ENCODE data around the gene ARHGEF28. TPM values are rescaled to one million over a fixed set of nuclear protein-coding genes. Genes with fewer than 3 reads are reported as not detected.

ARHGEF28 gene
- total RNA-seq, 6 donors from 2014 or later, result 14.4 to 47.1 (median 24.4) TPM

- DNase-seq, result no peak
- Histone ChIP-seq H3K27me3 (no peaks in the 10 kb centered on the region), H3K36me3 (no peaks in the 10 kb centered on the region), H3K4me1 (no peaks in the 10 kb centered on the region), H3K9me3 (no peaks in the 10 kb centered on the region), H3K27ac (no peak overlapping the region), H3K4me3 (no peak overlapping the region)
- 90 to 97% methylated on average over 1 of the region's 1 CpG for WGBS, 2 donors
- ATAC-seq (ENCODE audit: low FRiP score in 2 of 2), result no peak
- TF ChIP-seq POLR2A (IDR thresholded peaks at IDR 0.05), result no peak
- TF ChIP-seq CTCF (IDR thresholded peaks at IDR 0.05), result no peak
- no peak for TF ChIP-seq EP300 (IDR thresholded peaks at IDR 0.05)
- TF ChIP-seq POLR2AphosphoS5 (IDR thresholded peaks at IDR 0.05), result no peak
Observed at GRCh38 chr5:73757416-73757815, 131.4 kb downstream of the ARHGEF28 start.

- no peaks in the 10 kb centered on the region for H3K4me1 ChIP-seq
- DNase-seq (no peak), ATAC-seq (ENCODE audit: low FRiP score in 2 of 2) (no peak)
- WGBS, 2 donors, result 24 to 59% methylated on average over 1 of the region's 1 CpG
- H3K36me3 ChIP-seq, result no peaks in the 10 kb centered on the region
- H3K9me3 ChIP-seq, result no peaks in the 10 kb centered on the region
- H3K27ac ChIP-seq, result no peak overlapping the region
- TF ChIP-seq EP300 (IDR thresholded peaks at IDR 0.05) (no peak), POLR2AphosphoS5 (IDR thresholded peaks at IDR 0.05) (no peak), POLR2A (IDR thresholded peaks at IDR 0.05) (no peak), CTCF (IDR thresholded peaks at IDR 0.05) (no peak)
- no peaks in the 10 kb centered on the region for H3K27me3 ChIP-seq
- H3K4me3 ChIP-seq, result no peak overlapping the region
Observed at GRCh38 chr5:73759771-73760170, 133.8 kb downstream of the ARHGEF28 start.

GRCh38 chr5:73763300-73764032, 137.5 kb downstream of the ARHGEF28 start:
- H3K27me3 ChIP-seq, result no peaks in the 10 kb centered on the region
- WGBS, 2 donors, result 87 to 89% methylated on average over 7 of the region's 7 CpGs
- no peak overlapping the region for H3K27ac ChIP-seq
- no peak for TF ChIP-seq CTCF (IDR thresholded peaks at IDR 0.05)
- TF ChIP-seq EP300 (IDR thresholded peaks at IDR 0.05), result no peak
- TF ChIP-seq POLR2A (IDR thresholded peaks at IDR 0.05), result no peak
- TF ChIP-seq POLR2AphosphoS5 (IDR thresholded peaks at IDR 0.05), result no peak
- DNase-seq, result no peak
- no peaks in the 10 kb centered on the region for H3K4me1 ChIP-seq
- no peak overlapping the region for H3K4me3 ChIP-seq
- no peak for ATAC-seq (ENCODE audit: low FRiP score in 2 of 2)
- H3K9me3 ChIP-seq, result peaks cover 0 to 9% (median 4%) of the 10 kb centered on the region in 4 donors
- no peaks in the 10 kb centered on the region for H3K36me3 ChIP-seq

DNA sequence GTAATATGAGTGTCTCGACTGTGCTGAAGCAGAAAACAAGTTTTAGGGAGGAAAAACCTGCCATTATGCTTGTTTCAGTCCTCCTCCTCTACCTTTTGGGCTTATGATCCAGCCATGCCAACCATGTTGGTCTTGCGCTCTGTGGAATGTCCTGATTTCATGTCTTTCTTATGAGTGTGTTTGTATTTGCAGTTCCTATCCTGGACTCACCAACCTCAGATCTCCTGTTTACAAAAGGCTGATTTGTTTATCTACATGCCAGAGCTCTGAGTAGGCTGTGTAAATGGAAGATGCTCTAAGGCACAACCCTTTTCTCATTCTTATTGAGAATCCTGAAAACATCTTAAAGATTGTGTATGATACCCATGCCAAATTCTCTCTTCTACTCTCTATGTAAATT, 138.6 kb downstream of the ARHGEF28 start:
- no peaks in the 10 kb centered on the region for H3K4me1 ChIP-seq
- no peak overlapping the region for H3K27ac ChIP-seq
- DNase-seq (no peak), ATAC-seq (ENCODE audit: low FRiP score in 2 of 2) (no peak)
- H3K4me3 ChIP-seq, result no peak overlapping the region
- no peaks in the 10 kb centered on the region for H3K27me3 ChIP-seq
- no peaks in the 10 kb centered on the region for H3K36me3 ChIP-seq
- WGBS, 2 donors, result 85 to 94% methylated on average over 2 of the region's 2 CpGs
- H3K9me3 ChIP-seq, result peaks cover 0 to 9% (median 4%) of the 10 kb centered on the region in 4 donors
- no peak for TF ChIP-seq EP300 (IDR thresholded peaks at IDR 0.05)
- no peak for TF ChIP-seq POLR2AphosphoS5 (IDR thresholded peaks at IDR 0.05)
- no peak for TF ChIP-seq POLR2A (IDR thresholded peaks at IDR 0.05)
- no peak for TF ChIP-seq CTCF (IDR thresholded peaks at IDR 0.05)

DNA sequence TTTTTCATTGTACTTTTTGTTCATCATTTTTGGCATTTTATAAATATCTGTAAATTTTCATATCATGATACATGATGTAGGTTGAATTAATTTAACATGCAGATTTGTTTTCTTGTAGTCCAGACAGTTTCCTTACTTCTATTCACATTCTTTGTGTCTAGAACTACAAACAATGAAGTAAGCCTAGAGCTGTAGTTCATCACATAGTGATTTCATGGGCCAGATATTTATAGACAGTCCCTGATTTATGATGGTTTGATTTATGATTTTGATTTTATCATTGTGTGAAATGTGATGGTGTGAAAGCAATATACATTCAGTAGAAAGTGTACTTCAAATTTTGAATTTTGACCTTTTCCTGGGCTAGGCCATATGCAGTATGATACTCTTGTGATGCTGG, 139.0 kb downstream of the ARHGEF28 start:
- H3K27ac ChIP-seq, result no peak overlapping the region
- H3K27me3 ChIP-seq, result no peaks in the 10 kb centered on the region
- H3K4me3 ChIP-seq, result no peak overlapping the region
- DNase-seq, result no peak
- peaks cover 0 to 9% (median 4%) of the 10 kb centered on the region in 4 donors for H3K9me3 ChIP-seq
- no peaks in the 10 kb centered on the region for H3K4me1 ChIP-seq
- no peak for ATAC-seq (ENCODE audit: low FRiP score in 2 of 2)
- no peak for TF ChIP-seq EP300 (IDR thresholded peaks at IDR 0.05)
- no peak for TF ChIP-seq CTCF (IDR thresholded peaks at IDR 0.05)
- no peak for TF ChIP-seq POLR2A (IDR thresholded peaks at IDR 0.05)
- no peak for TF ChIP-seq POLR2AphosphoS5 (IDR thresholded peaks at IDR 0.05)
- H3K36me3 ChIP-seq, result no peaks in the 10 kb centered on the region

All from upper lobe of left lung (tissue), 6 donors.